Measurements from ENCODE around the gene IMP4.
A peak's percentile ranks its signal among the peaks of the same experiment; 100 is the strongest.

The IMP4 gene

GRCh38 chr2:130357864-130358263, 15.2 kb downstream of the IMP4 start:
- no peak for DNase-seq (ENCODE audit: low read depth)

- no peak for DNase-seq (ENCODE audit: low read depth)
These were observed 16.0 kb downstream of the IMP4 start for GRCh38 chr2:130358420-130359350.

GRCh38 chr2:130359466-130359865, 16.8 kb downstream of the IMP4 start:
- DNase-seq (ENCODE audit: low read depth) = no peak

- DNase-seq (ENCODE audit: low read depth) = no peak
These were observed 20.8 kb downstream of the IMP4 start for GRCh38 chr2:130363479-130363878.

GRCh38 chr2:130365075-130365474, 22.4 kb downstream of the IMP4 start:
- DNase-seq (ENCODE audit: low read depth) = no peak

- no peak for DNase-seq (ENCODE audit: low read depth)
These were observed 23.3 kb downstream of the IMP4 start for GRCh38 chr2:130365963-130366362.

GRCh38 chr2:130366720-130367119, 24.0 kb downstream of the IMP4 start:
- DNase-seq (ENCODE audit: low read depth) = no peak

GRCh38 chr2:130368786-130369185, 26.1 kb downstream of the IMP4 start:
- no peak for DNase-seq (ENCODE audit: low read depth)

- DNase-seq (ENCODE audit: low read depth) = no peak
These were observed 26.7 kb downstream of the IMP4 start for GRCh38 chr2:130369311-130369964.

- no peak for DNase-seq (ENCODE audit: low read depth)
These were observed 27.3 kb downstream of the IMP4 start for GRCh38 chr2:130369965-130370341.

GRCh38 chr2:130370490-130370889, 27.8 kb downstream of the IMP4 start:
- DNase-seq (ENCODE audit: low read depth) = no peak

GRCh38 chr2:130371723-130372054, 29.0 kb downstream of the IMP4 start:
- no peak for DNase-seq (ENCODE audit: low read depth)

- DNase-seq (ENCODE audit: low read depth) = peak; percentile 79
These were observed 29.5 kb downstream of the IMP4 start for GRCh38 chr2:130372055-130372832.

GRCh38 chr2:130372833-130373807, 30.4 kb downstream of the IMP4 start:
- no peak for DNase-seq (ENCODE audit: low read depth)

- no peak for DNase-seq (ENCODE audit: low read depth)
These were observed 31.2 kb downstream of the IMP4 start for GRCh38 chr2:130373808-130374365.

GRCh38 chr2:130374587-130375290, 32.0 kb downstream of the IMP4 start:
- no peak for DNase-seq (ENCODE audit: low read depth)

- no peak for DNase-seq (ENCODE audit: low read depth)
These were observed 32.9 kb downstream of the IMP4 start for GRCh38 chr2:130375291-130376266.

GRCh38 chr2:130376433-130377293, 34.0 kb downstream of the IMP4 start:
- no peak for DNase-seq (ENCODE audit: low read depth)

Measured in activated T-cell treated with anti-CD3 and anti-CD28 coated beads for 48 hours (primary cell).